Measurements from ENCODE around the gene AHDC1. TPM values are rescaled to one million over a fixed set of nuclear protein-coding genes. Genes with fewer than 3 reads are reported as not detected.
"Not testable (repeated sequence)": the region's sequence is repeated elsewhere in the genome, so short reads cannot be mapped to it uniquely, and the experiment has no call there.

Gene AHDC1
- polyA plus RNA-seq, 1 donor (not counting 4 experiments of a cell fraction or from before 2014, with no cell fraction given), result 4.2 TPM

GRCh38 chr1:27554759-27555699 is 48.9 kb downstream of the AHDC1 start:
- H4K20me1 ChIP-seq (ENCODE audit: control insufficient read depth, extremely low read depth, insufficient read depth, low read length), result peaks cover 2% of the 10 kb centered on the region
- H3K4me1 ChIP-seq (ENCODE audit: control insufficient read depth, extremely low read depth, insufficient read depth, low read length), result peaks cover 23% of the 10 kb centered on the region

DNA sequence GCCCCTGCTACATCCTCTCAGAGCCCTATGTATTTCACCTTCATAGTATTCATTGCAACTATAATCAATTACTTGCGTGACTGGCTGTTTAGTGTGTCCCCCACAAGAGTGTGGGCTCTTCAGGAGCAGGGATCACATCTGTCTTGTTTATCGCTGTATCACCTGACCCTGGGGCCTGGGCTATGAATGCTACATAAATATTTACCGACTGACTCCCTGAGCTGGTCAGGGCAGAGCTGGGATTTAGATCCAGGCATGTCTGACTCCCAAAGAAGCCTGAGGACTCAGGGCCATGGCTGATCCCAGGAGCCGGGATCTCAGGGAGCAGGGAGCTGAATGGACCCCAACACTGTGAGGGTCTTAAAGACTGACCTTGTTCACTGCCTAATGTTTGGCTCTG is 49.7 kb downstream of the AHDC1 start:
- Histone ChIP-seq H3K9ac (ENCODE audit: control insufficient read depth, extremely low read depth, insufficient read depth, low read length) (no peak overlapping the region), H3K4me1 (ENCODE audit: control insufficient read depth, extremely low read depth, insufficient read depth, low read length) (peaks cover 18% of the 10 kb centered on the region), H3K27ac (ENCODE audit: control insufficient read depth, insufficient read depth, low read length) (no peak overlapping the region), H3K9me3 (ENCODE audit: control insufficient read depth, low read depth, low read length) (no peaks in the 10 kb centered on the region), H3K36me3 (ENCODE audit: control insufficient read depth in 2 of 2, extremely low read depth in 1 of 2, insufficient read depth in 2 of 2, low read length in 2 of 2) (peaks cover 9 to 16% of the 10 kb centered on the region in 2 experiments), H3K4me3 (ENCODE audit: control insufficient read depth in 2 of 3, extremely low read depth in 1 of 3, insufficient read depth in 2 of 3, low read depth in 1 of 3, low read length in 3 of 3) (no peak overlapping the region), H3K27me3 (ENCODE audit: control insufficient read depth, extremely low read depth, insufficient read depth, low read length) (no peaks in the 10 kb centered on the region), H3K79me2 (ENCODE audit: control insufficient read depth, insufficient read depth, low read length) (no peaks in the 10 kb centered on the region), H2AFZ (ENCODE audit: control insufficient read depth, low read length) (no peak overlapping the region), H3K9me1 (ENCODE audit: control insufficient read depth, extremely low read depth, insufficient read depth, low read length) (peaks cover 2% of the 10 kb centered on the region), H3K4me2 (ENCODE audit: control insufficient read depth, extremely low read depth, insufficient read depth, low read depth, low read length) (no peak overlapping the region), H4K20me1 (ENCODE audit: control insufficient read depth, extremely low read depth, insufficient read depth, low read length) (peaks cover 2% of the 10 kb centered on the region)
- DNase-seq (ENCODE audit: low read depth, low spot score) (no peak), FAIRE-seq (no peak)
- dilution Hi-C loops (cut with MboI; ENCODE audit: extremely low pct_ligation_motif_present, low sequenced_read_pairs), result no loop called here
- TF ChIP-seq, protein P1, sequence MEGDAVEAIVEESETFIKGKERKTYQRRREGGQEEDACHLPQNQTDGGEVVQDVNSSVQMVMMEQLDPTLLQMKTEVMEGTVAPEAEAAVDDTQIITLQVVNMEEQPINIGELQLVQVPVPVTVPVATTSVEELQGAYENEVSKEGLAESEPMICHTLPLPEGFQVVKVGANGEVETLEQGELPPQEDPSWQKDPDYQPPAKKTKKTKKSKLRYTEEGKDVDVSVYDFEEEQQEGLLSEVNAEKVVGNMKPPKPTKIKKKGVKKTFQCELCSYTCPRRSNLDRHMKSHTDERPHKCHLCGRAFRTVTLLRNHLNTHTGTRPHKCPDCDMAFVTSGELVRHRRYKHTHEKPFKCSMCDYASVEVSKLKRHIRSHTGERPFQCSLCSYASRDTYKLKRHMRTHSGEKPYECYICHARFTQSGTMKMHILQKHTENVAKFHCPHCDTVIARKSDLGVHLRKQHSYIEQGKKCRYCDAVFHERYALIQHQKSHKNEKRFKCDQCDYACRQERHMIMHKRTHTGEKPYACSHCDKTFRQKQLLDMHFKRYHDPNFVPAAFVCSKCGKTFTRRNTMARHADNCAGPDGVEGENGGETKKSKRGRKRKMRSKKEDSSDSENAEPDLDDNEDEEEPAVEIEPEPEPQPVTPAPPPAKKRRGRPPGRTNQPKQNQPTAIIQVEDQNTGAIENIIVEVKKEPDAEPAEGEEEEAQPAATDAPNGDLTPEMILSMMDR (optimal IDR thresholded peaks at IDR 0.05 in 1 of 3, IDR thresholded peaks at IDR 0.05 in 1 of 3, conservative IDR thresholded peaks at IDR 0.05 in 1 of 3; ENCODE audit: extremely low read depth in 1 of 3, insufficient read depth in 2 of 3, low read length in 3 of 3), result no peak
- no peak for TF ChIP-seq EZH2 (IDR thresholded peaks at IDR 0.05; ENCODE audit: low read length)

More at GRCh38 chr1:27554759-27555699, 48.9 kb downstream of the AHDC1 start:
- no peaks in the 10 kb centered on the region for H3K9me3 ChIP-seq (ENCODE audit: control insufficient read depth, low read depth, low read length)
- no peaks in the 10 kb centered on the region for H3K27me3 ChIP-seq (ENCODE audit: control insufficient read depth, extremely low read depth, insufficient read depth, low read length)
- no peak overlapping the region for H3K4me3 ChIP-seq (ENCODE audit: control insufficient read depth in 2 of 3, extremely low read depth in 1 of 3, insufficient read depth in 2 of 3, low read depth in 1 of 3, low read length in 3 of 3)
- DNase-seq (ENCODE audit: low read depth, low spot score) (no peak), FAIRE-seq (no peak)
- peaks cover 8 to 14% of the 10 kb centered on the region in 2 experiments for H3K36me3 ChIP-seq (ENCODE audit: control insufficient read depth in 2 of 2, extremely low read depth in 1 of 2, insufficient read depth in 2 of 2, low read length in 2 of 2)
- H3K4me2 ChIP-seq (ENCODE audit: control insufficient read depth, extremely low read depth, insufficient read depth, low read depth, low read length), result no peak overlapping the region
- H2AFZ ChIP-seq (ENCODE audit: control insufficient read depth, low read length), result no peak overlapping the region
- TF ChIP-seq, protein P1 (optimal IDR thresholded peaks at IDR 0.05 in 1 of 3, IDR thresholded peaks at IDR 0.05 in 1 of 3, conservative IDR thresholded peaks at IDR 0.05 in 1 of 3; ENCODE audit: extremely low read depth in 1 of 3, insufficient read depth in 2 of 3, low read length in 3 of 3), result no peak
- no peak for TF ChIP-seq EZH2 (IDR thresholded peaks at IDR 0.05; ENCODE audit: low read length)
- H3K79me2 ChIP-seq (ENCODE audit: control insufficient read depth, insufficient read depth, low read length), result no peaks in the 10 kb centered on the region
- peaks cover 2% of the 10 kb centered on the region for H3K9me1 ChIP-seq (ENCODE audit: control insufficient read depth, extremely low read depth, insufficient read depth, low read length)
- no peak overlapping the region for H3K27ac ChIP-seq (ENCODE audit: control insufficient read depth, insufficient read depth, low read length)
- H3K9ac ChIP-seq (ENCODE audit: control insufficient read depth, extremely low read depth, insufficient read depth, low read length), result no peak overlapping the region
- dilution Hi-C loops (cut with MboI; ENCODE audit: extremely low pct_ligation_motif_present, low sequenced_read_pairs), result no loop called here

- FAIRE-seq; H3K27me3 ChIP-seq (ENCODE audit: control insufficient read depth, extremely low read depth, insufficient read depth, low read length); H3K27ac ChIP-seq (ENCODE audit: control insufficient read depth, insufficient read depth, low read length); H3K79me2 ChIP-seq (ENCODE audit: control insufficient read depth, insufficient read depth, low read length); DNase-seq (ENCODE audit: low read depth, low spot score); H3K9ac ChIP-seq (ENCODE audit: control insufficient read depth, extremely low read depth, insufficient read depth, low read length); dilution Hi-C loops (cut with MboI; ENCODE audit: extremely low pct_ligation_motif_present, low sequenced_read_pairs); H3K9me3 ChIP-seq (ENCODE audit: control insufficient read depth, low read depth, low read length); H3K4me2 ChIP-seq (ENCODE audit: control insufficient read depth, extremely low read depth, insufficient read depth, low read depth, low read length); H3K9me1 ChIP-seq (ENCODE audit: control insufficient read depth, extremely low read depth, insufficient read depth, low read length); H2AFZ ChIP-seq (ENCODE audit: control insufficient read depth, low read length); H4K20me1 ChIP-seq (ENCODE audit: control insufficient read depth, extremely low read depth, insufficient read depth, low read length); H3K4me3 ChIP-seq (ENCODE audit: control insufficient read depth in 2 of 3, extremely low read depth in 1 of 3, insufficient read depth in 2 of 3, low read depth in 1 of 3, low read length in 3 of 3): not testable (repeated sequence)
- Histone ChIP-seq H3K4me1 (ENCODE audit: control insufficient read depth, extremely low read depth, insufficient read depth, low read length) (peaks cover 18% of the 10 kb centered on the region), H3K36me3 (ENCODE audit: control insufficient read depth in 2 of 2, extremely low read depth in 1 of 2, insufficient read depth in 2 of 2, low read length in 2 of 2) (peaks cover 9 to 20% of the 10 kb centered on the region in 2 experiments)
Observed at GRCh38 chr1:27553823-27554222, 50.1 kb downstream of the AHDC1 start.
